ENCODE results near the gene ABCF1. TPM values are rescaled to one million over a fixed set of nuclear protein-coding genes. Genes with fewer than 3 reads are reported as not detected.

ABCF1 gene
- total RNA-seq, 4 donors from 2014 or later = 39.0 to 60.8 (median 51.4) TPM

DNA sequence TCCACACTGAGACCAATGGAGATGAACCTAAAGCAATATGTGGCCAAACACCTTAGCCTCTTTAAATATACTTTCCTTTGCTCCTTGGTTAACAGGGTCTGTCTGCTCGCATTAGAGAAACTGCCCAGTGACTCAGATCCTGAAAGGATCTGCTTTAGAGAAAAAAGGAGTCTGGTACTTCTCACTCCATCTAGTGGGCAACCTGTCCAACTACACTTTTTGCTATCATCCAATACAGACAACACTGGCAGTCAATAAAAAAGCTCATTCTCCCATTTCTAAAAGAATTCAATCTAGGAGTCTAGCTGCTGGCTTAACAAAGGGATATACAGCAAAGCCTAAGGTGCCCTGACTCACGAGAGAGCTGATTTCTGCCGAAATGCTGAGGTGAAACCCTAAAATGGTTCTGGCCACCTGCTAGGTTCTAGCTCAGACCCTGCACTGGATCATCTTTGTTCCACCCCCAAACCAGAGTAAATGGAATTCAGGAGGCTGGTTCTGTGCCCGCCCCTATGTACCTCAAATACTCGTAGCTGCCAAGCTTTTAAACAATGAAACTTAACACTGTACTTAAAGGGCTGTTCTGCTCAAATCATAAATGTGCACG lies 26.5 kb upstream of the ABCF1 start:
- no peaks in the 10 kb centered on the region for H3K27me3 ChIP-seq
- TF ChIP-seq, protein P1, sequence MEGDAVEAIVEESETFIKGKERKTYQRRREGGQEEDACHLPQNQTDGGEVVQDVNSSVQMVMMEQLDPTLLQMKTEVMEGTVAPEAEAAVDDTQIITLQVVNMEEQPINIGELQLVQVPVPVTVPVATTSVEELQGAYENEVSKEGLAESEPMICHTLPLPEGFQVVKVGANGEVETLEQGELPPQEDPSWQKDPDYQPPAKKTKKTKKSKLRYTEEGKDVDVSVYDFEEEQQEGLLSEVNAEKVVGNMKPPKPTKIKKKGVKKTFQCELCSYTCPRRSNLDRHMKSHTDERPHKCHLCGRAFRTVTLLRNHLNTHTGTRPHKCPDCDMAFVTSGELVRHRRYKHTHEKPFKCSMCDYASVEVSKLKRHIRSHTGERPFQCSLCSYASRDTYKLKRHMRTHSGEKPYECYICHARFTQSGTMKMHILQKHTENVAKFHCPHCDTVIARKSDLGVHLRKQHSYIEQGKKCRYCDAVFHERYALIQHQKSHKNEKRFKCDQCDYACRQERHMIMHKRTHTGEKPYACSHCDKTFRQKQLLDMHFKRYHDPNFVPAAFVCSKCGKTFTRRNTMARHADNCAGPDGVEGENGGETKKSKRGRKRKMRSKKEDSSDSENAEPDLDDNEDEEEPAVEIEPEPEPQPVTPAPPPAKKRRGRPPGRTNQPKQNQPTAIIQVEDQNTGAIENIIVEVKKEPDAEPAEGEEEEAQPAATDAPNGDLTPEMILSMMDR (IDR thresholded peaks at IDR 0.05) = peak; percentile 75 to 84 (median 79)
- TF ChIP-seq EP300 (IDR thresholded peaks at IDR 0.05) = no peak
- 40% methylated on average over 6 of the region's 6 CpGs for WGBS
- no peak for DNase-seq (ENCODE audit: extremely low spot score)
- intact Hi-C loops (cut with DNase I) = loop anchor here (5.0 kb wide), 1 partner anchor 53 kb away; no protein-coding TSS in a partner anchor
- H3K27ac ChIP-seq (replicated peaks in 1 of 4) = peak overlapping the region in 1 of 4 donors; percentile 13
- no peaks in the 10 kb centered on the region for H3K9me3 ChIP-seq
- H3K4me1 ChIP-seq = peaks cover 8 to 21% (median 11%) of the 10 kb centered on the region in 4 donors
- H3K36me3 ChIP-seq = peaks cover 17 to 48% (median 43%) of the 10 kb centered on the region in 4 donors
- H3K4me3 ChIP-seq = no peak overlapping the region

DNA sequence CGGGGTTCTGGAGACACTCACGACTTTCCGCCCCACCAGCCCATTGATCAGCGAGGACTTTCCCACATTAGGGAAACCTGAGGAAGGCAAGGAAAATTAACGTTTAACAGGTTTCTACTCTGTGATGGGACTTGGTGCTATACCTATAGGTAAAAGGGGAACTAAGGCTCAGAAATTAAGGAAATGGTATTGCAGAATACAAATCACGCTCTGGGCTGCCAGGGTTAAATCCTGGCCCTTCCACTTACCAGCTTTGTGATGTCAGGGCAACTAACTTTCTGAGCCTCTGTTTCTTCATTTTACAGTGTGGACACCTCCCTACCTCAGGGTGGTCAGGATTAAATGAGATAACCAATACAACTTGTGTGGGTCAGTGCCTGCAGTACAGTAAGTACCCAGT lies 23.8 kb upstream of the ABCF1 start:
- DNase-seq (ENCODE audit: extremely low spot score) = no peak
- Histone ChIP-seq H3K36me3 (peaks cover 30 to 75% (median 70%) of the 10 kb centered on the region in 4 donors), H3K27ac (replicated peaks in 1 of 4) (no peak overlapping the region), H3K4me1 (peaks cover 0 to 12% (median 6%) of the 10 kb centered on the region in 4 donors), H3K9me3 (no peaks in the 10 kb centered on the region), H3K4me3 (no peak overlapping the region), H3K27me3 (no peaks in the 10 kb centered on the region)
- intact Hi-C loops (cut with DNase I) = no loop called here
- 90% methylated on average over 6 of the region's 6 CpGs for WGBS
- TF ChIP-seq POLR2A (IDR thresholded peaks at IDR 0.05; ENCODE audit: low read depth) = no peak

DNA sequence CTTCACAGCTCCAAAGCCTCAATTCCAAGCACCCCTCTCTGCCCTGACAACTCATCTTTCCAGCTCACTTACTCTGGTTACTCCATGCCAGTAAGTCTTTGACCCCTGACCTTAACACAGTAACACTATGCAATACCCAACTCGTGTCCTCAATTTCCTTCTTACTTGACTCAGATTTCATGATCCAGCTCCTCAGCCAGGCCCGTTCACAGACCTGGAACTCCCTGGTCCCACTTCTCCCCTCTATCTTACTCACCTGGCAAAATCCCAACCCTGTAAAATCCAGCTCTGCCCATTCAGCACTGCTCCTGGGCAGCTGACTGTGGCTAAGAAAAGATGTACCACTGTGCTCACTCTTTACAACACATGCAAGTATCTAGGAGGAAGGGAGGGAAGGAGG lies 22.9 kb upstream of the ABCF1 start:
- peaks cover 36 to 84% (median 79%) of the 10 kb centered on the region in 4 donors for H3K36me3 ChIP-seq
- H3K4me1 ChIP-seq = peaks cover 0 to 12% (median 6%) of the 10 kb centered on the region in 4 donors
- no peaks in the 10 kb centered on the region for H3K27me3 ChIP-seq
- DNase-seq (ENCODE audit: extremely low spot score) = no peak
- no peak overlapping the region for H3K4me3 ChIP-seq
- H3K27ac ChIP-seq (replicated peaks in 1 of 4) = no peak overlapping the region
- WGBS = 66% methylated on average over 2 of the region's 2 CpGs
- intact Hi-C loops (cut with DNase I) = no loop called here
- TF ChIP-seq POLR2A (IDR thresholded peaks at IDR 0.05; ENCODE audit: low read depth) (no peak), EP300 (IDR thresholded peaks at IDR 0.05) (no peak), POLR2AphosphoS5 (IDR thresholded peaks at IDR 0.05) (no peak)
- TF ChIP-seq, protein P1 (IDR thresholded peaks at IDR 0.05) = no peak
- no peaks in the 10 kb centered on the region for H3K9me3 ChIP-seq

DNA sequence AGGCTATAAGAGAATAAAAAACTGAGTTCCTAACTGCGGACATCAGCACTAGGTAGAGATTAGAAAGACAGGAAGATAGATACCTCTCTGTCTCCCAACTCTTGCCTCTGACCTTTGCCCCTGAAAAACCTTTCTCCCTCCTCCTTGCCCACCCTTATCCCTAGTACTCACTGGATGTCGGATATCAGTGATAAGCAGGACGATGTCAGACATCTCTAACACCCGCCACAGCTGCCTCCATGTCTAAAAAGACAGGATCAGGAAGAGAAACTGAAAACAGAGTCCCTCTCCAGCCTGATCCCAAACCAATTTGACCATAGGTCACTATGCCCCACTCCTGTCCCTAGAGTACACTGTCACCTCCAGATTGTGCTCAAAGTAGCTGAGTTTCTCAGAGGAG lies 16.8 kb upstream of the ABCF1 start:
- H3K27ac ChIP-seq (replicated peaks in 1 of 4) = peak overlapping the region in 3 of 4 donors; percentile 98 to 100 (median 99)
- DNase-seq (ENCODE audit: extremely low spot score) = no peak
- peak overlapping the region in 1 of 4 donors; percentile 92 for H3K4me3 ChIP-seq
- WGBS = 90% methylated on average over 4 of the region's 4 CpGs
- no peaks in the 10 kb centered on the region for H3K27me3 ChIP-seq
- TF ChIP-seq POLR2A (IDR thresholded peaks at IDR 0.05; ENCODE audit: low read depth) (no peak), EP300 (IDR thresholded peaks at IDR 0.05) (no peak), POLR2AphosphoS5 (IDR thresholded peaks at IDR 0.05) (no peak)
- H3K4me1 ChIP-seq = peaks cover 19 to 39% (median 30%) of the 10 kb centered on the region in 4 donors
- peaks cover 19 to 53% (median 50%) of the 10 kb centered on the region in 4 donors for H3K36me3 ChIP-seq
- H3K9me3 ChIP-seq = no peaks in the 10 kb centered on the region
- intact Hi-C loops (cut with DNase I) = no loop called here

DNA sequence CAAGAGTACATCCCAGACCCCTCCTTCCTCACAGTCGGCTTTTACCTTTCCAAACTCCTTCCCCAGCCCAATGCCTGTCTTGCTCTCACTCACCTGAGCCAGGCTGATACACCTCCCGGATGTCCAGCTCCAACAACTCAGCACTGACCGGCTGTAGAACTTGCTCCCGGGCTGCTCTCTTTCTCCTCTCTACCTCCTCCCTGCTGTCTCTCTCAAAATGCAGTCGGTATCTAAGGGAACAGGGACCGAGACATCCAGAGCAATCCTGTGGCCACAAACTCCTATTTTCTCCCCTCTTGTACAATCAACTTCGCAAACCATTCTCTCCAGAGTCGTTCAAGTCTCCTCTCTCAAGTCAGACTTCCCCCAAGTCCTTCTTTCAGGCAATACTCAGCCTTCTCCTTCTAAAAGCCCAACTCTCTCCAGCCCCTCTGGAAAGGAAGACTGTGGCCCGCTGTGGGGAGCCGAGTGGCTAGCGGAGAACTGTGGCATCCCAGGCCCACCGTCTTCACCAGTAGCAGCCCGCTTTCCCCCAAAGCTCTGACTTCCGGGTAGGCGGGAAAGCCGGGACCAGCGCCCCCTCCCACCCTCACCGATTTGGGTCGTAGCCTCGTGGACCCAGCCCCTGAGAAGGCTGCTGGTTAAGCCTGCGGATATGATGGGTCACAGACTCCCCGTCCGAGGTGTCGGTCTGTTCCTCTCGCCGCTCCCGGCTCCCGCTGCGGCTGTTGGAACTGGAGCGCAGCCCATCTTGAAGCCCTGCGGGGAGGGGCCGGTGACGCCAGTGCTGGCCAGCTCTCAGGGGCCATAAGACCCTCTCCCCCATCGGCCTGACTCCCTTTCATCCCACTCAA lies 16.1 kb upstream of the ABCF1 start:
- H3K9me3 ChIP-seq = no peaks in the 10 kb centered on the region
- peaks cover 19 to 39% (median 30%) of the 10 kb centered on the region in 4 donors for H3K4me1 ChIP-seq
- 13% methylated on average over 32 of the region's 34 CpGs for WGBS
- DNase-seq (ENCODE audit: extremely low spot score) = no peak
- peaks cover 19 to 46% (median 42%) of the 10 kb centered on the region in 4 donors for H3K36me3 ChIP-seq
- TF ChIP-seq, protein P1 (IDR thresholded peaks at IDR 0.05) = no peak
- no peak for TF ChIP-seq POLR2A (IDR thresholded peaks at IDR 0.05; ENCODE audit: low read depth)
- no peak for TF ChIP-seq EP300 (IDR thresholded peaks at IDR 0.05)
- TF ChIP-seq POLR2AphosphoS5 (IDR thresholded peaks at IDR 0.05) = no peak
- H3K4me3 ChIP-seq = peak overlapping the region; percentile 84 to 96 (median 89)
- intact Hi-C loops (cut with DNase I) = no loop called here
- peak overlapping the region; percentile 98 to 100 (median 98) for H3K27ac ChIP-seq (replicated peaks in 1 of 4)
- no peaks in the 10 kb centered on the region for H3K27me3 ChIP-seq

Data from esophagus muscularis mucosa (tissue), 4 donors.